ENCODE measurements around the gene DSN1.

DNA sequence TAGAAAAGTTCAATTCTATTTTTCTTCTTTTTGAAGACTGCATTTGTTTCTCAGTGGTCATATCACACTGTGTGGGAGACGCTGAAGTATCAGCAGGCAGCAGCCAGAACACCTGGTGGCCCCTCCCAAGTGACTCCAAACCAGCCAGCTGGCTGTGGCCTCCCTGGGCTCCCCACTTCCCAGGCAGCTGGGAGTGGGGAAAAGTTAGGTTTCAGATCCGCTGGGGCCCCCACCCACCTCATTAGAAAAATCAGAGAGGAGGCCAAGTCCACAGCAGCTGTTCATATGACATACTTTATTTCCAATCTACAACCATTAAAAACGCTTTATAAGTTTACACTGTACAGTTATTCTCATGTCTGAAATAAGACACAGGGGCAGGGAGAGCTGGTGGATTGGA is 3.6 kb upstream of the DSN1 start:
- TF ChIP-seq GABPA (tag; conservative IDR thresholded peaks at IDR 0.05; ENCODE audit: low read depth) (no peak), ZNF263 (CRISPR knock-in tag; IDR thresholded peaks at IDR 0.05; ENCODE audit: borderline replicate concordance) (no peak), RNF2 (IDR thresholded peaks at IDR 0.05) (no peak), SIRT6 (IDR thresholded peaks at IDR 0.05; ENCODE audit: low read depth, low read length) (no peak), FOSL1 (tag; conservative IDR thresholded peaks at IDR 0.05) (no peak), JUND (IDR thresholded peaks at IDR 0.05; ENCODE audit: borderline replicate concordance, low read depth, low read length) (no peak), JUND (tag; IDR thresholded peaks at IDR 0.05; ENCODE audit: borderline replicate concordance, low read depth, low read length) (no peak), TCF7L2 (IDR thresholded peaks at IDR 0.05; ENCODE audit: low read depth, low read length) (no peak)

All from K562 (cell line).